Right kidney (tissue), 1 donor: ENCODE data around the gene NUDT14.

Experiments used
- DNase-seq: peaks from one replicate; pipeline ENCODE4 v3.0.0-alpha.2; 2016

NUDT14 gene

DNA sequence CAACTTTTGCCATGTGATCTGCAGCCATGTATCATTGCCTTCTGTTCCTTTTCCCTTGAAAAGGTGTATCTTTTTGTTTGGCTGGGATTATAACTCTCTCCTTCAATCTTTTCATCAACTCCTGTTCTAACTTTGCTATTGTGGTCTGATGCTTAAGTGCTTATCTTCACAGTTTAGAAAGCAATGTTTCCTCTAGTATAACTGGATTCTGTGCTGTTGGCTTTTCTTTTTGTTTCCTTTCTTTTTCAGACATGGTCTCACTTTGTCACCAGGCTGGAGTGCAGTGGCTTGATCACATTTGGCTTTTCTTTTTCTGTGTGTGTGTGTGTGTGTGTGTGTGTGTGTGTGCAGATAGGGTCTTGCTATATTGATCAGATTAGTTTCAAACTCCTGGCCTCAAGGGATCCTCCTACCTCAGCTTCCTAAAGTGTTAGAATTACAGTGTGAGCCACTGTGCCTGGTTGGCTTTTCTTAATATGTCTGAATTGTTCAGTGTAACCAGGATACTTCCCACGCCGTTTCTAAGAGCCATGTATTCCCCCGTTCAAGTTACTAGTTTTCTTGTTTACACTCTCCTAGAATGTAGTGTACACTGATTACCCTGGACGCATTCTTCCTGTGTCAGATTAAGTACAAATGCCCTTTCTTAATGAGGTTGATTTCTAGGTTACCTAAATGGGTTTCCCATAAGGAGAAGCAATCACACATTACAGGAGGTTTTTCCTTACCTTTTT lies 48.0 kb downstream of the NUDT14 start:
- DNase-seq = no peak

GRCh38 chr14:105131241-105131640 lies 49.9 kb downstream of the NUDT14 start:
- DNase-seq = no peak

GRCh38 chr14:105128059-105128458 lies 53.1 kb downstream of the NUDT14 start:
- DNase-seq = no peak

DNA sequence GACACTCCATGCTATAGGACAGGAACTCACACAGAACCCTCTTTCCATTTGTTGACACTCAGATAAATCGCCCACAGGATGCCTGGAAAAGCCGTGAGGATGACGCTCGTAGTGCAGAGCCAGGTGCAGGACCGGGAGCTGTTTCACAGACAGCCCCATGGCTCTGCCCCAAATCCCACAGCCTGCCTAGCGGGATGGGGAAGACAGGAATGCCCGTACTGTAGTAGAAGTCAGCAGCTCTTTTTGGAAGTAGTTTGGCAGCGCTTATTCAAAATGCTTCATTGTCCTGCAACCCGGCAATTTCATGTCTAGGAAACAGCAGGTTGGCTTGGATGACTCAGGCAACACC lies 54.2 kb downstream of the NUDT14 start:
- no peak for DNase-seq

DNA sequence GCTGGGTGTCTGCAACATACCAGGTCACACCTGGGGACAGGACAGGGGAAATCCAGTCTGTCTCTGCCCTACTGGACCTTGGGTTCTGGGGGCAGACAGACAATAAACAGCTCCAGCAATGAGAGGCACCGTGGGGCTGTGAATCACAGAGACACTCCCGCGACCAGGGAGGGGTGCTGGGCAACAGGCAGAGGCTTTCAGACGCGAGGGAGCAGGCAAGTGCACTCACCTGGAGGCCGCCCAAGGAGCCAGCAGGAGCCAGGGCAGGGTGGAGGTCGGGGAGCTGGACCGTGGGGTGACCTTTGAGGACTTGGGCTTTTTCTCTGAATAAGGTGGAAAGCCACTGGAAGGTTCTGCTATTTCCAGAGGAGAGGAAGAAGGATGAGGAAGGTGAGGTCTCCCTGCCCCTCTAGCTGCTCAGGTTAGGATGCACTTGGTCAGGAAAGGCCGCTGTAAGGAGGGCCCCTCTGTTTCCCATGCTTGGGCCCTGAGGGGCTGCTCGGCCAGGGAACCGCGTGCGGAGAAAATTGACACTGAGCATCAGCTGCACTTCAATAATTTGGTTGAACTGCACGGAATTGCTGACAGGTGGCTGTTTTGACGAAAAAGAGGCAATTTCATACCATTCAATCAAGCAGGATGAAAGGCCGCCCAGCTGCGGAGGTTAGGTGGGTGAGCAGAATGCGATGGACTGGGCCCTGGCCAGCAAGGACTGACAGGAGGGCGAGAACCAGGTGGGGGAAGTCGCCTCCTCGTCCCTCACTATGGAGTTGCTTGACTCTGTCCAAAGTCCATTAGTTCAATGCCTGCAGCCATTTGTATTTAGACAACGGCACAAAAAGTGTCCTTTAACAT lies 54.8 kb downstream of the NUDT14 start:
- DNase-seq = no peak

DNA sequence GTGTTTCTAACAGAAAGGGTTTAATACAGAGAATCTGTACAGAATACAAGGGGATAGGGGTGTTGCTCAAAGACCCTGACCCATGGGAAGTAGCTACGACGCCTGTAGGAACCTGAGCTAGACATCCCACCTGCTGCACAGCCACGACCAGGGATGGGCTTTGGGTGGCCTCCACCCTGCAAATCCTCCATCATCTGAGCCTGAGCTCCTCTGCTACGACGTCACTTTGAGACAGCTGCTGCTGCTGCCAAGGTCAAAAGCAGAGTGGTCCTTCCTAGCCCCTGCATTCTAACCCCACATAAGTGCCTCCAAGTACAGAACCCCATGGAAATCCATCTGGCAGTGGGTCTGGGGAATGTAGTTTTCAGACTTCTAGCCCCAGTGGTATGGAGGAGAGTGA lies 56.3 kb downstream of the NUDT14 start:
- DNase-seq = no peak

GRCh38 chr14:105123981-105124765 lies 56.9 kb downstream of the NUDT14 start:
- no peak for DNase-seq

DNA sequence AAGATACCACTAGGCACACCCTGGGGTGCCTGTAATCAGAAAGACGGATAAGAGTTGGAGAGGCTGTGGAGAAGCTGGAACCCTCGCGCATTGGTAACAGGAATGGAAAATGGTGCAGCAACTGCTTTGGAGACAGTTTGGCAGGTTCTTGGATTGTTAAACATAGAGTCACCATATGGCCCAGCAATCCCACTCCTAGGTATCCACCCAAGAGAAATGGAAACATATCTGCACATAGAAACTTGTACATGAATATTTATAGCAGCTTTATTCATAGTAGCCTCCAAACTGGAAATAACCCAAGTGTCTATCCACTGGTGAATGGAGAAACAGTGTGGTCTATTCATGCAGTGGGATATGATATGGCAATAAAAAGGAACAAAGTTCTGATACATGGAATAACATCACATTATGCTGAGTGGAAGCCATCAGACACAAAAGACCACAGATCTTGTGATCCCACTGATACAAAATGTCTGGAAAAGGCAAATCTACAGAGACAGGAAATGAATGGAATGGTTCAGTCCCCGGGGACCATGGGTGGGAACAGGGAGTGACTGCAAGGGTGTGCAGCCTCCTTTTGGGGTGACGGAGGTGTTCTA lies 57.9 kb downstream of the NUDT14 start:
- DNase-seq = no peak
